Measurements from ENCODE around the gene LCOR.
"Not testable (repeated sequence)": the region's sequence is repeated elsewhere in the genome, so short reads cannot be mapped to it uniquely, and the experiment has no call there.

LCOR gene

GRCh38 chr10:97016728-97017473, 184.8 kb downstream of the LCOR start:
- DNase-seq: no peak

- no peak for DNase-seq
Observed at GRCh38 chr10:97017474-97017903, 185.4 kb downstream of the LCOR start.

GRCh38 chr10:97018251-97019212, 186.4 kb downstream of the LCOR start:
- no peak for DNase-seq

GRCh38 chr10:97019213-97019844, 187.2 kb downstream of the LCOR start:
- no peak for DNase-seq

GRCh38 chr10:97020452-97021400, 188.6 kb downstream of the LCOR start:
- DNase-seq: no peak

- no peak for DNase-seq
Observed at GRCh38 chr10:97022616-97023015, 190.5 kb downstream of the LCOR start.

GRCh38 chr10:97023401-97024167, 191.5 kb downstream of the LCOR start:
- DNase-seq: no peak

- no peak for DNase-seq
Observed at GRCh38 chr10:97024168-97025073, 192.3 kb downstream of the LCOR start.

GRCh38 chr10:97025613-97026242, 193.6 kb downstream of the LCOR start:
- no peak for DNase-seq

- no peak for DNase-seq
Observed at GRCh38 chr10:97028126-97028831, 196.2 kb downstream of the LCOR start.

- no peak for DNase-seq
Observed at GRCh38 chr10:97028832-97029178, 196.7 kb downstream of the LCOR start.

- DNase-seq: no peak
Observed at GRCh38 chr10:97029271-97029670, 197.2 kb downstream of the LCOR start.

GRCh38 chr10:97030894-97031293, 198.8 kb downstream of the LCOR start:
- no peak for DNase-seq

- DNase-seq: no peak
Observed at GRCh38 chr10:97031459-97031858, 199.4 kb downstream of the LCOR start.

GRCh38 chr10:97032624-97033023, 200.5 kb downstream of the LCOR start:
- DNase-seq: no peak

GRCh38 chr10:97033841-97034240, 201.7 kb downstream of the LCOR start:
- not testable (repeated sequence) for DNase-seq

GRCh38 chr10:97034301-97034700, 202.2 kb downstream of the LCOR start:
- DNase-seq: no peak

- DNase-seq: no peak
Observed at GRCh38 chr10:97034958-97035769, 203.1 kb downstream of the LCOR start.
